Cardiac septum (tissue), 1 donor: ENCODE results near the gene C12orf60. TPM values are rescaled to one million over a fixed set of nuclear protein-coding genes. Genes with fewer than 3 reads are reported as not detected.

Experiments
- DNase-seq: peaks from one replicate; pipeline ENCODE4 v3.0.0-alpha.2; 2020; ENCODE audit warnings: low spot score
- intact Hi-C: fragments of 100-400 bp; cut with DNase I; formaldehyde crosslinking; loops from one replicate; pipeline ENCODE4 v1.14.0; 2022
- total RNA-seq: library from RNA; stranded (reverse); fragmentation: NEBNext Ultra II Directional; extraction: Animal tissue kit (Norgen Biotek cat#: 25700); gene quantifications from one replicate; pipeline ENCODE4 v1.2.1, GENCODE V29; 2021
- donor health status: DM: no; HTN: no; CAD: no.

The C12orf60 gene
- total RNA-seq, 1 donor from 2014 or later: 2.5 TPM

DNA sequence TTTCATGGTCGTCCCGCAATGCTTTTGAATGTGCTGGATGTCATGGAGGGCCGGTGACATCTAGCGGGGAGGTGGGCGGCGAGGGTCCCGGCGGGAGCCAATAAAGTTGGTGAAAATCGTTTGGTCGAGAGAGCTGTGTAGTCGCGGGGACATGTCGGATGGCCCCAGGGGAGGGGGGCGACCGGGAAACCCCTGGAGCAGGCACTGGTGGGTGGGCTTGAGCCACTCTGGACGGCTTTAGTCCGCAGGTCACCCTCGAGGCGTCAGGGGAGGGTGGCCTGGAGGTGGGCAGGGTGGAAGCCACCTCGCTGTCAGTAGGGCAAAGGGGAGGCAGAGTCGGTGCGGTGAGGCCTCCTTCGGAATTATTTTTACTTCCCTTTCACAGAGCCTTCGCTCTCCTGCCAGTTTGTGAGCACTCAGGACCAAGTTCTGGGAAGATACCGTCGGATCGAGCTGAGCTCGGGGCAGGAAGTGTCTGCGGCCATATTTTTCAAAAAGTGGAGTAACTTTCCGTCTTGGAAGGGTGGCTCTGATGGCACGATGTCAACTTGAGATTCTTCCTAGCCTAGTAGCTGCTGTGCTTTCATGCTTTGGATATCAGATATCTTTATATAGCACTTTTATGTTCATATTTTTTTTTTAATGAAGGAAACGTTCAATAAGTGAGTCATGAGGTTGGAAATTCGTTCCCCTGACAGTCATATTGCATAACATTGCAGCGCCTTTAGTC lies 28.4 kb upstream of the C12orf60 start:
- DNase-seq: peak; percentile 76
- intact Hi-C loops: loop anchor here (10.0 kb wide), 3 partner anchors 120 to 1110 kb away; partner anchors contain the start of gene STRAP

DNA sequence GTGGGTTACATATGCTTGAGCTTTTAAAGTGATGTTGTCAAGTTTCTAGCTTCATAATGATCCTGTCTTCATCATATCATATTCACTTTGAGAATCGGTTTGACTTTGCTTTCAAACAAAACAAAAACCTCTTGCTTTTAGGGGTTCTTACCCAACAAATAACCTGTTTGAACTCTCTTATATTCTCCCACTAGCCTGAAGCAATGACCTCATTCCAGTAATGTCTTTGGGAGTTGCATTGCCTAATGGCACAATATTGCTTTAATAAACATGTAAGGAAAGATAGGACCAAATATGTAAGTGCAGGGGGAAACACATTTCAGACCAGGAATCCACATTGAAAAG lies 27.9 kb upstream of the C12orf60 start:
- DNase-seq: no peak
- intact Hi-C loops: loop anchor here (10.0 kb wide), 3 partner anchors 119 to 1109 kb away; partner anchors contain the start of gene STRAP

- no peak for DNase-seq
- intact Hi-C loops: loop anchor here (10.0 kb wide), 3 partner anchors 118 to 1108 kb away; partner anchors contain the start of gene STRAP
Observed at GRCh38 chr12:14776236-14776961, 27.1 kb upstream of the C12orf60 start.

GRCh38 chr12:14777271-14777670 lies 26.2 kb upstream of the C12orf60 start:
- intact Hi-C loops: loop anchor here (10.0 kb wide), 3 partner anchors 118 to 1108 kb away; partner anchors contain the start of gene STRAP
- no peak for DNase-seq

DNA sequence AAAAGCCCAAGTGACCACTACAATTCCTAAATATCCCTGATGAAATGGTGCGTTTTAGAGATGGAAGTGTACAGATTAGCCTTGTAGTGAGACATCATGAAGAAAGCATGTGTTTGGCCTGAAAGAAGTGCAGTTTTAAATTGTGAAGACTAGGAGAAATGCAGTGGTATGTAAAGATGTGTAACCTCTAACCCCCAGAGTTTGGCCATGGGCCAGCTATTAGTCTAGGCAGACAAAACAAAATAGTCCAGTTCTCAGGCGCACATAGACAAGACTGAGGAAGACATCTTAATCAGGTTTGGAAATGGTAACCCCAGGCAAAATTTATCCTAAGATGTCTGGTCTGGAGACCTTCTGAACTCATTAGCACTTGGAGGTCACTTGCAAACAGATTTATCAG lies 23.6 kb upstream of the C12orf60 start:
- intact Hi-C loops: loop anchor here (10.0 kb wide), 3 partner anchors 115 to 1105 kb away; partner anchors contain the start of gene STRAP
- no peak for DNase-seq

DNA sequence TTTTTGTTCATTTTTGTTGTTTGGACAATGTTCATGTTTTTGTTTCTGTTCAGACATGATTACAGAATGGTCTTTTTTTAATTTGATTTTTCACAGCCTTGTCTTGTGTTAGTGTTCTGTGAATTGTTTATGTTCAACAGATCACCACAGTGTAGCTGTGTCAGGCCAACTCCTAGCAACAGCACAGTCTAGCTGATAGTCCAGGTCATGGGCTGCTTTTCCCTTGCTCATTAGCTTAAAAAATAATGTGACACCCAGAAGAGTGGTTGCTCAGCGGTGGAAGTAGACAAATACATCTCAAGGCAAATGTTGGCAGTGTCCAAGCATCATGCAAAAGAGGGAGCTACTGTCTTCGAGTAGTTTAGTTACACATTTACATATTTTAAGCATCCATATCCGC lies 22.6 kb upstream of the C12orf60 start:
- intact Hi-C loops: no loop called here
- no peak for DNase-seq

- intact Hi-C loops: no loop called here
- no peak for DNase-seq
Observed at GRCh38 chr12:14781563-14781962, 21.9 kb upstream of the C12orf60 start.

DNA sequence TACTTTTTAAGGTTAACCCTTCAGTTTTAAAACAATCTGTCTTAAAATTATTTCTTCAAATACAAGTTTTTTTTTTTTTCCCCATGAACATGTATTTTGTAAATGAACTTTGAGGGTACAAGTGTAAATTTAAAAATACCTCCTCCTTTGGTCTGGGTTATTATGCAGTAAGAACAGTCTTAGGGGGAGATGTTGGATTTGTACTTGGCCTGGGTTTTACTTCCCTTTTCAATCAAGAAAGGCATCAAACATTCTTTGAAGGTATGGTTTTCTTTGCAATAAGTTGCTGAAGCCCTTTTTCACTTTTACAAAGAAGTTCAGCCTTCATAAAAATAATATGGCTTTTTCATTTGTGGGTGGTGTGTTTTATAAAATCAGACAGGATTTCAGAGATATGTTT lies 20.7 kb upstream of the C12orf60 start:
- intact Hi-C loops: no loop called here
- DNase-seq: no peak

DNA sequence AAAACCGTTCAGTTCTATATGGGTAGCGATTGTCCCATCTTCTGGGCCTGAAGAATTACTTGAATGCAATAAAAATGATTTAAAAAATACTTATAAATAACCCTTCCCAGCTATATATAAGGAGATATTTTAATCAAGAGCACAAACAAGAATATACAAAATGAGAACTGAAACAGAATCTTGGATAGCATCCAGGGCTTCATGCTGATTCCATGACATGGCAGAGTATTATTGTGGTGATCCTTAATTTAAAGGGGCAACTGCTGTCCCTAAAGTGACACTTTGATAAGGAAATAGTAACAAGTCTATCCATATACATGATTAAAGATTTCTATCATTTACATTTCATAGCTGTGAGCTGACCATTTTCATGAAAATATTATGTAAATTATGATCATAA lies 19.0 kb upstream of the C12orf60 start:
- DNase-seq: no peak
- intact Hi-C loops: no loop called here

DNA sequence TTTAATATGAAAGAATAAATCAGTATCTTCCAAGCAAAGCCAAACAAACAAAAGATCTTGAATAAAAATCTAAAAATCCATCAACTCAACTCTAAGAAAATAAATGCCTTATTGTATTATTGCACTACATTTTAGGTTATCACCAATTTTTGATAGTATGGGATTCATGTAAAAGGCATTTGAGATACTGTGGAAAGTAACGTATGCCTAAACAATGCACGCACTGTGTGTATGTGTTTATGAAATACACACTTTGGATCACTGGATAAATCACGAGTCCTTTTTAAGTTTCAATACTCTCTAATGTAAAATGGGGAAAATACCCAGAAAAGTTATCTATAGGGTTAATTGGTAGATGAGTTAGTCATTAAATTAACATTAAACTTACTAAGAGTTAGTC lies 17.9 kb upstream of the C12orf60 start:
- no peak for DNase-seq
- intact Hi-C loops: no loop called here

DNA sequence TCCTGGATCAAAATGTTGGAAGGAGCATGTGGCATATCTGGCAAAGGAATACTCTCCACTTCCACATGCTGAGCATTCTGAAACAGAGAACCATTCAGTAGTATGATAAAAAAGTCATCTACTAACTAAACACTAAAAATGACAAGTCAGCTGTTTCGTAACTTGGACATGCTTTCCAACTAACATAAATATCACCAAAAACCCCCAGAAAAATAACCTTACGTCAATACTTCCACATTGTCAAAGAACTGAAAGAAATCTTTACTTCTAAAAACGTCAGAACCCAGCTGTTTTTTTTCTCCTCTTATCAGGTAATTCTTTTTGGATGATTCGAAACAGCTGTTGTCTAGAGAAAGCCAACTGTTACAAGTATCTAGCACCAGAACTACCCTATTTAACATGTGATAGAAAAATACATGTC lies 8.4 kb upstream of the C12orf60 start:
- intact Hi-C loops: no loop called here
- DNase-seq: no peak

DNA sequence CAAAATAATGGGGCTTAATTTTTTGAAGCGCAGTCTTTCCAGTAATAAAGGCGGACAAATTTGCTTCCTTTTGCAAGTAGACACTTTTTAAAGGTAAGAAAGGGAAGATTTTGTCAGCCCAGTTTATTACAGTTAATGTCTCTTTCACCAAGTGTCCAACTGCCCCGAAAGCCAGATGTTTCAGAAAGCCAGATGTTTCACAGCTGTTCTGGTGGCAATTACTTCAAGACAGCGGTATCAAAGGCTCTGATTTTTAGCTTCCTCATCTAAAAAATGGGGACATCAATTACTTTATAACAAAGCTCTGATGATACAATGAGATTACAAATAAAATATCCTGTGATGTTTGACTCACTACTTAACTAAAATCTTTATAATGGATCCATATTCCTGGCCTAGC lies 1.2 kb upstream of the C12orf60 start:
- intact Hi-C loops: loop anchor here (5.0 kb wide), 1 partner anchor 40 kb away; the partner anchor contains the start of gene ART4
- no peak for DNase-seq

DNA sequence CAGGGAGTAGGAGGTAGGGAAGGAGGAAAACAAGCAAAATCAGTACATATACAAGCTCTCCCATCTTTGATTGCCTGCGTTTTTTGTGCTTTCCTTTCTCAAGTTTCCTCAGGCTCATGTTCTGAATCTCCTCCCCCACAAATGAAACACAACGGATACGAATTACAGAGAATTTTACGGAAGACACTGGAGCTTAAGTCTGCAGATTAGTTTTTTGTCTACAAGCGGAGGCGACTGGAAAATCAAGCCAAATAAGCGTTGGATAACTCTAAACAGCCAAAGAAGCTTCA lies 804 bp upstream of the C12orf60 start:
- no peak for DNase-seq
- intact Hi-C loops: loop anchor here (1.0 to 5.0 kb wide), 2 partner anchors 32 to 40 kb away; partner anchors contain the start of gene ART4

GRCh38 chr12:14803830-14804160 lies 325 bp downstream of the C12orf60 start:
- no peak for DNase-seq
- intact Hi-C loops: loop anchor here (1.0 to 5.0 kb wide), 2 partner anchors 33 to 39 kb away; partner anchors contain the start of gene ART4

GRCh38 chr12:14810167-14810952 lies 6.9 kb downstream of the C12orf60 start:
- DNase-seq: no peak
- intact Hi-C loops: no loop called here

DNA sequence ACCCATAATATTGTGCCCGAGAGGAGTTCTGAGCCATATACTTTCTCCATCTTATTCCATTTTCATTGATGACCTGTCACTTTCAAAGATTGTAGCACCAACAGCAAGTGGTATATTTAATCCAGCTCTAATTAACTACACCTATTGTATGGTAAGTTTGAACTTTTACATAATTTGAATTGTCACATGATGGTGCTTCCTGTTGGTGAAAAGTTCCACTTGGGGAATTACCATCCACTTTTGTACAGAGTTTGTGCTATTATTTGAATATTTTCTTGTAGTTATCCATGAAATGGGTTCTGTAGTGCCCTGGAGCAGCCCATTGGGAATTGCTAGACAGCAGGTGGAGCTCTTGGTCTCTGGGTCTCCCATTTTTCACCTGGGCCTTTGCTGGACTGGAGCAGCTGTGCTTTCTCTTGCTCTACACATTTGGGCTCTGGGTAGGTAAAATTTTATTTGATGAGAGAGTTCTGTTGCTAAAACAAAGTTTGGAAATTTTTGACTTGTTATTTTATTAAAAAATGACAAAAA lies 7.5 kb downstream of the C12orf60 start:
- intact Hi-C loops: no loop called here
- DNase-seq: no peak

DNA sequence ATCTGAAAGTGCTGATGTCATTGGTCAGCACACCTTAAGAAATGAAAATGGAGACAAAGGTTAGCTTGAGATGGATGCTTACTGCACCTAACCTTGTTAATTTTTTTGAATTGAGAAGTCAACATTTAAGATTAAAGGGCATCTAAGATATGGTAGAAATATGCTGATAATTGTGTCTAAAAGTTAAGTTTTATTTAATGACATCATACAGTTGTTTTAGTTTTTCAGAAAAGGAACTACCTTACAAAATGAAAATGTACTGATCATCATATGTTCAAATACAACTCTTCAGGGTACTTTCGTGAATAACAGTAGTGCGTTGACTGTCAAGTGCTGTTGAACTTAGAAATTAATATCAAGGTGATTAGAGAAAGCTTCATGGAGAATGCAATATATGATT lies 8.0 kb downstream of the C12orf60 start:
- intact Hi-C loops: no loop called here
- DNase-seq: no peak

GRCh38 chr12:14814014-14814413 lies 10.5 kb downstream of the C12orf60 start, which contains the start of gene SMCO3:
TSS of gene SMCO3 (minus strand) at chr12:14814182. CDS start at chr12:14806680, 7,502 bp downstream.
- DNase-seq: no peak
- intact Hi-C loops: no loop called here

- intact Hi-C loops: no loop called here
- DNase-seq: no peak
Observed at GRCh38 chr12:14824012-14824634, 20.7 kb downstream of the C12orf60 start.
